Measurements from ENCODE around the gene TSEN34.
"Not testable (repeated sequence)": the region's sequence is repeated elsewhere in the genome, so short reads cannot be mapped to it uniquely, and the experiment has no call there.

Gene TSEN34

GRCh38 chr19:54209058-54209810 lies 18.1 kb downstream of the TSEN34 start:
- no peak for DNase-seq (ENCODE audit: low spot score)

- DNase-seq (ENCODE audit: low spot score) = peak; percentile 97
Observed at GRCh38 chr19:54209811-54210494, 18.8 kb downstream of the TSEN34 start.

- DNase-seq (ENCODE audit: low spot score) = no peak
Observed at GRCh38 chr19:54211235-54211634, 20.1 kb downstream of the TSEN34 start.

GRCh38 chr19:54214217-54214616 lies 23.1 kb downstream of the TSEN34 start:
- not testable (repeated sequence) for DNase-seq (ENCODE audit: low spot score)

- DNase-seq (ENCODE audit: low spot score) = not testable (repeated sequence)
Observed at GRCh38 chr19:54214734-54215133, 23.6 kb downstream of the TSEN34 start.

GRCh38 chr19:54216869-54217268 lies 25.8 kb downstream of the TSEN34 start:
- DNase-seq (ENCODE audit: low spot score) = no peak

- not testable (repeated sequence) for DNase-seq (ENCODE audit: low spot score)
Observed at GRCh38 chr19:54217517-54218247, 26.6 kb downstream of the TSEN34 start.

- no peak for DNase-seq (ENCODE audit: low spot score)
Observed at GRCh38 chr19:54218259-54218658, 27.2 kb downstream of the TSEN34 start.

- DNase-seq (ENCODE audit: low spot score) = no peak
Observed at GRCh38 chr19:54218960-54219661, 28.0 kb downstream of the TSEN34 start.

GRCh38 chr19:54219702-54220101 lies 28.6 kb downstream of the TSEN34 start:
- not testable (repeated sequence) for DNase-seq (ENCODE audit: low spot score)

GRCh38 chr19:54221947-54222346 lies 30.8 kb downstream of the TSEN34 start:
- DNase-seq (ENCODE audit: low spot score) = not testable (repeated sequence)

GRCh38 chr19:54222474-54223276 lies 31.6 kb downstream of the TSEN34 start, which contains the start of gene LILRB3:
TSS of gene LILRB3 (minus strand) at chr19:54223007. CDS start at chr19:54222976, 31 bp downstream.
- not testable (repeated sequence) for DNase-seq (ENCODE audit: low spot score)

GRCh38 chr19:54223277-54223936 lies 32.3 kb downstream of the TSEN34 start:
- DNase-seq (ENCODE audit: low spot score) = not testable (repeated sequence)

GRCh38 chr19:54223937-54224281 lies 32.8 kb downstream of the TSEN34 start:
- not testable (repeated sequence) for DNase-seq (ENCODE audit: low spot score)

GRCh38 chr19:54224619-54225018 lies 33.5 kb downstream of the TSEN34 start:
- not testable (repeated sequence) for DNase-seq (ENCODE audit: low spot score)

GRCh38 chr19:54229146-54229545 lies 38.0 kb downstream of the TSEN34 start:
- DNase-seq (ENCODE audit: low spot score) = no peak

- DNase-seq (ENCODE audit: low spot score) = no peak
Observed at GRCh38 chr19:54230031-54230430, 38.9 kb downstream of the TSEN34 start.

- DNase-seq (ENCODE audit: low spot score) = peak; percentile 80
Observed at GRCh38 chr19:54231077-54231931, 40.2 kb downstream of the TSEN34 start.

- no peak for DNase-seq (ENCODE audit: low spot score)
Observed at GRCh38 chr19:54233941-54234340, 42.8 kb downstream of the TSEN34 start.

Data from hepatic stellate cell (primary cell).